GM19238 (cell line): ENCODE data around the gene TTLL8.
"Not testable (repeated sequence)": the region's sequence is repeated elsewhere in the genome, so short reads cannot be mapped to it uniquely, and the experiment has no call there.

Experiments used
- DNase-seq: peaks from one replicate; pipeline ENCODE4 v3.0.0; 2011; ENCODE audit warnings: low spot score; ENCODE audit not compliant: insufficient read length

The TTLL8 gene

DNA sequence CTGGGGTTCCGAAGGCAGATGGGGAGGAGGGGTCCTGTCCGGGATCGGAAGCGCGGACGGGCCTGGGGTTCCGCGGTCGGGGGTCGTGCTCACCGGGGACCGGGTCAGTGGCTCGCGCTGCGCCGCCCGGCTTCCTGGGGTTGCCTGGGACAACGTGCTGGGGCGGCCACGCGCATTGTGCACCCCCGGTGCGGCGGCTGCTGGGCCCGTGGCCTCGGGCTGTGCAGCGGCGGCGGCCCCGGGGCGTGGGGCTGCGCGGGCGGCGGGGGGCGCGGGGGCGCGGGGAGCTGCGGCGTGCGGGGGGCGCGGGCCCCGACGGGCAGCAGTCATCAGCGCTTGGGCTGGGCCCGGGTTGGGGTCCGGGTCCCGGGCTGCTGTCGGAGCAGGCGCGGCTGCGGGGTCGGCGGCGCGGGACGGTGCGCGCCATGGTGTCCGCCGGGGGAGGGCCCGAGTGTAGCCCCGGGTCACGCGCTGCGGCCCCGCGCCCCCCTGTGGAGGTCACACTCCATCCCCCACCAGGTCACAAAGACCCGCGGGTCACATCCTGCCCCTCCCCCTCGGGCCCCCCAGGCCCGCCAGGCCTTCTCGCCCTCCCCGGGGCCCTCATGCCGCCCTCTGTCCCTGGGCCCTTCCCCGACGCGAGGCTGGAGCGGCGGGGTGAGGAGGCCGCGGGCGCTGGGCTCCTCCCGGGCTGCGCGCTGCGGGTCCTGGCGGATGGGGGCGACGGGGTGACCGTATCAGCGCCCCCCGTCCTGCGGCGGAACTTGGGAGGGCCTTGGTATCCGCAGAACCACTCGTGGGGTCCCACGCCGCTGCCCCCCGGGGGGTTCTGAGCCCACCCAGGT, at the start of gene TTLL8:
Gene TTLL8, minus strand, starts transcription at position 238 of the 845 bp plus-strand sequence.
- DNase-seq: no peak

DNA sequence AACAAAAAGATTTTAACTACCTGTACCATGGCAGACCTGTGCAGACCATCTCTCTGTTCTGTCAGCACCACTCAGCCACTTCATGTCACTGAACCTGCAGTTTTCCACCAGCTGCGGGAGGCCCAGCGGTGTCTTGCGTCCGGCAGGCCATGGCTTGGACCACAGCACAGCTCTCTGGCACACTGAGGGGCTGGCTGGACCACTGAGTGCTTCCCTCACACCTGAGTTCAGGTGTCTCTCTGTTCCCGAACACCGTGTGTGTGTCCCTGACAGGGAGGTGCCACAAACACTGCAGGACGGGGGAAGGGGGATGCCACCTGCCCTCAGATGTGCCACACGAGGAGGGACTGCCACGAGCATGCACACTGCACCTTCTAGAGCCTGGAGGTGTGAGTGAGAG, 49.4 kb upstream of the TTLL8 start:
- no peak for DNase-seq

DNA sequence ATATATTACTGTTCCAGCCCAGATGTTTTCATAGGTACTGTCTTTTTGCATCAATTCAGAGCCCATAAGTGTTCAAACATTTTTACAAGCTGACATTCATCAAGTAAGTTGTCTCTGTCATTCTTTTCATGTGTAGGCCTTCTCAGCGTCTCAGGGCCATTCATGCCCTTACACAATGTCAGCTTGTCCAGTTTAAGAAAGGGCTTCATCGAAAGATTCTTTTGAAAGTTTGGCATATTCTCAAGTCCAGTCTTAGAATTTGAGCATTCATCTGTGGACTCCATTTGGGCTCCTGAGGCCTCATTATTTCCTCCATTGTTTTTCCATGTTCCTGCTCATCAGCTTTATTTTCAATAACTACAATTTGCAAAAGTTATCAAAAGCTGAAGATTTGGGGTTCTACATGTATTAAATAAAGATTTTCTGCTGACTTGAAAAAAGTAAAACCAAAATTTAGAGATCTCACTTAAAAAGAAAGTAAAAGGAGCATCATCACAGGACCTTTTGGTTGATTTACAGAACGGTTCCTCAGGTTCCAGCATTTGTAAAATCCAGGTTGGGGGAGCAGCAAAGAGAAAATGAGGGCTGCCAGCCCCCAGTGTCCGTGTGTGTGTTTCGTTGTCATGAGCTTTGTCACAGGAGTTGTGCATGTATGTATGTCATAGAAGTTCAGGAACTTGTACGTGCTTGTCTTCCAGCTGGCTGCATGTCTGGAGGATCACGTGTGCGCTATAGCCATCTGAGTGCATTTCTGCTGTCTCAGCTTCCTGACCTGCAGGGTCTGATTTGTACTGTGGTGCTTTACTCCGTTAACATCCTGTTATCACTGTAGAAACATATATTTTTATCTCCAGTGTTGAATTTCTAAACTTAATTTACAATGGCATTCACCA, 47.4 kb upstream of the TTLL8 start:
- DNase-seq: peak; percentile 51

DNA sequence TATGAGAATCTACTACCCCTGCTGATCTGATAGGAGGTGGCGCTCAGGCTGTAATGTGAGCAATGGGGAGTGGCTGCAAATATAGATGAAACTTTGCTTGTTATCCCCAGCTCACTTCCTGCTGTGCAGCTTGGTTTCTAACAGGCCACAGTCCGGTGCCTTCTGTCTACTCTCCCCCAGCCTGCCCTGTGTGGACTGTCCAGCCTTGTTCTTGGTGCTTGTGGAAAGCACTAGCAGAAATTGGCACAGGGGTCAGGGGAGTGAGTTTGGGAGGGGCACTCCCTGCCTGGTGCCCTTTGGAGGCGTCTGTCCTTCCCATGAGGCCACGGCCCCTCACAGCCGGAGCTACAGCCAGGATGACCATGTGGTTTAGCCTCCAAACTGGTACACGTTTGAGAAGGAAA, 46.0 kb upstream of the TTLL8 start:
- DNase-seq: no peak

DNA sequence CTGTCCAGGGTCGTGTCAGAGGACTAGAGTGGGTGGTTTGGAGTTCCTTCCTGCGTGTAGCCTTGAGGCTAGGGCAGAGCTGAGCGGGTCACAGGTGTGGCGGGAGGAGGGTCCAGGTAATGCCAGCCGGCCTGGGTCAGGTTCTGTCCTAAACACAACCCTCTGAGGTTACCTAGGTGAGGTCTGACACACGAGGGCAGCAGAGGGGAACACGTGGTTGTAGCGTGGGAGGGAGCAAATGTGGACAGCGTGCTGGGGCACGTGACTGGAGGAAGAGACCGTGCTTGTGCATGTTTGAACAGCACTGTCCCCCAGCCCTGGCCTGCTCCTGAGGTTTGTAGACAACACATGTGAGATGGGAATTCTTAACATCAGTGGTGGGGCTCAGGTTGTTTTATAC, 44.8 kb upstream of the TTLL8 start:
- no peak for DNase-seq

DNA sequence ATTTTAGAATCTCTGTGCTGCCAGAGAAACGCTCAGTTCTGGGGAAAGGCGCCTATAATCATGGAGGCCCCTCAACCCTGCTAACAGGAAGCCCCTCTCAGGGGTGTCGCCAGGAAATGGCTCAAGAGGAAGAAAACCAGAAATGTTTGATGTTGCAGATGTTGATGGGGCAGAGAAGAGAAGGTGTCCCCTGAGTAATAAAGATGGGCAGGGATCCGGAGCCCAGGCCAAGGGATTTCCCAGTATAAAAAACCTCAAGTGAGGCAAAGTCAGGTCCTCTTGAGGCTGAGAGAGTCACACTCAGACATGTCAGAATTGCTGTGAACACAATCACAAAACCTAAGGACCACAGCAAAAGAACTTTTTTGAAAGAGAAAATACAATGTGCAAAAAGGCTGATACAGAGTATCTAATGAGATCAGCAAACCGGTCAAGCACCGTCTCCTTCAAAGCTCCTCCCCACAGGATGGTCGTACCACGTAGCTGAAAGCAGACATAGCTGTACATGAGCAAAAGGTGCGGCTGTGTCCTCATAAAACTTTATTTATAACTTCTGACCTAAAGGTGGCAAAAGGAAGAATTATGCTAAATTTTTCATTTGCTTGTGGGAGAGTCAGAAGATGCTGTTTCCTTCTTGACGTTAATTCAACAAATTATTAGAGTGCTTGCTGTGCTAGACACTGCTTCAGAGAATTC, 43.9 kb upstream of the TTLL8 start:
- DNase-seq: no peak

DNA sequence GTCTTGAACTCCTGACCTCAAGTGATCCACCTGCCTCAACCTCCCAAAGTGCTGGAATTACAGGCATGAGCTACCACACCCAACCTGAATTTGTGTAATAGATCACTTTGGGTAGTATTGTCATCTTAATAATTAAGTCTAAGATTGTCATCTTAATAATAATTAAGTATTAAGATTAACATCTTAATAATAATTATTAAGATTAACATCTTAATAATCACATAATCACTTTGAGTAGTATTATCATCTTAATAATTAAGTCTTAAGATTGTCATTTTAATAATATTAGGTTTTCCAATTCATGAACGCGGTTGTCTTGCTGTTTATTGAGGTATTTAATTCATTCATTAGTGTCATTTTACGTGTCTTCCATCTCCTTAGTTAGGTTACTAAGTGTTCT, 40.0 kb upstream of the TTLL8 start:
- no peak for DNase-seq

DNA sequence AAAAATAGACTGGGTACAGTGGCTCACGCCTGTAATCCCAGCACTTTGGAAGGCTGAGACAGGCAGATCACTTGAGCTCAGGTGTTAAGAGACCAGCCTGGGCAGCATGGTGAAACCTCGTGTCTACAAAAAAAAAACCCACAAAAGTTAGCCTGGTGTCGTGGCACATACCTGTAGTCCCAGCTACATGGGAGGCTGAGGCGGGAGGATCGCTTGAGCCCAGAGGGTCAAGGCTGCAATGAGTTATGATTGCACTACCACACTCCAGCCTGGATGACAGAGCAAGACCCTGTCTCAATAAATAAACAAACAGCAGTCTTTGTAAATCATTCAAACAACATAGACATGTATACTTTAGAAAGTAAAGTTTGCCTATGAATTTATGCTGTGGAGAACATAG, 34.2 kb upstream of the TTLL8 start:
- no peak for DNase-seq

DNA sequence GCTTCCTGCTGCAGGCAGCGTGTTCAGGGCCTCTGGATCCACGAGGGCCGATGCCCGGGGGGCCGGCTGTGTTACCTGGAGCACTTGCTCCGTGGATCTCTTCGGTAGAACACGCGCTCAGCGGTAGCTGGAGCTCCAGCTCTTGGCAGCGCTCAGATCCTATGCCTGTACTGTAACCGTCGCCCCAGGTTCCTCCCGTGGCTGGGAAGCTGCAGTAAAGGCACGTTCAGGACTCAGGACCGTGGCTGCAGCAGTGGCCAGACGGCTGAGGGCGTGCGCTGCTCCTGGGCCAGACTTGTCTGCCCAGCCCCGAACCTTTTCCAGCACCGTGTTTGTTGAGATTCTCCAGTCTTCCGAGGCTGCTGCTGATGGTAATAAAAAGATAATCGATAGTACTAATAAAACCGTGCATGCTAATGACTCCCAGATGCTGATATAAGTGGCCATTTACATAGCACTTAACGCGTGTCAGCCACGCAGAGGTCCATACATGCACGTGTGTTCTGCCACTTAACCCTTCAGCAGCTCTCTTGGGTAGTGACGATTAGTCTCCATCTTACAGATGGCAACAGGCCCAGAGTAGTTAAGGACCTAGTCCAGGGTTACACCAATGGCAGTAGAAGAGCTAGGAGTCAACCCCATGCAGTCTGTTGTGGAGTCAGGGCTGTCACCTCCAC, 33.1 kb upstream of the TTLL8 start:
- DNase-seq: no peak

DNA sequence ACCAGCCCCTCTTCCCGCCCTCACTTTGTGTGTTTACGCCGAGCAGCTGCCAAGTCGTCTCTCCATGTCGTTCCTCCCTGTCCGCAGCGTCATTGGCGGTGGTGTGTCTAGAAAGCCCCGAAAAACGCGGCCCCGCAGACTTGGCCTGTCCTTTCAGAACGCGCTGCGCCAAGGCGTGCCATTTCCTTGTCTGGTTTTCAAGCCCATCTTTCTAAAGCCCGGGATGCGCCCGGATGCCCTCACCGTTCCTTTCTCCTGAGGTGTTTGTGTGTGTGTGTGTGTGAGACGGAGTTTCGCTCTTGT, 32.3 kb upstream of the TTLL8 start:
- no peak for DNase-seq

DNA sequence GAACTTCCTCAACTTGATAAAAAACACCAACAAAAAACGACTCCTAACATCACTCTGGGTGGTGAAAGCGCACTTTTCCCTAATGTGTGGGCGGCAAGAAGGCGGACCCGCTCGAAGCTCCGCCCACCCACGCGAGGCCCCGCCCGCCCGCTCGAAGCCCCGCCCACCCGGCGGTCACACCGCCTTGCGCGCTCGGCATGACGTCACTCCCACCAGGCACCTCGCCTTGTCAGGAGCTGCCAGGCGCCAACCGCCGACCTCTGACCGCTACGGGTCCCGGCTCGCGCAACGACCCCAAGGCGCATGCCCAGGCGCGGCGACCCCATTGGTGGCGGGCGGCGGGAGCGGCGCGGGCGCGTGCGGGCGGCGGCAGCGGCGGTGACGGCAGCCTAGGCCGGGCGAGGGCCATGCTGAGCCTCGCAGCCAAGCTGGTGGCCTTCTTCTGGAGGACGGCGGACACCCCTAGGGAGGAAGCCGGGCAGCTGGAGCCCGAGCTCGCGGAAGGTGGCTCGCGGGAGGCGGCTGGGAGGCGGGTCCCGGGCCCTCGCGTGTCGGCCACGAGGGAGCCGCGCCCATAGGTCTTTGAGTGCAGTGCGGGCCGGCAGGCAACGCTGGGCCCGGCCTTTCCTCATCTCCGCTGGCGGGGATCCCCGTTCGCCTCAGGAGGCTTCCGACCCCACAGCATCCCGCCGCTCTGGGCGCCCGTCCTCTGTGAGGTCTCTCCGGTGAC, 31.7 kb upstream of the TTLL8 start, which contains the start of gene MOV10L1:
Gene MOV10L1, plus strand, starts transcription at position 325 of the 730 bp plus-strand sequence. Its CDS starts 83 bp downstream, at position 408.
- DNase-seq: no peak

DNA sequence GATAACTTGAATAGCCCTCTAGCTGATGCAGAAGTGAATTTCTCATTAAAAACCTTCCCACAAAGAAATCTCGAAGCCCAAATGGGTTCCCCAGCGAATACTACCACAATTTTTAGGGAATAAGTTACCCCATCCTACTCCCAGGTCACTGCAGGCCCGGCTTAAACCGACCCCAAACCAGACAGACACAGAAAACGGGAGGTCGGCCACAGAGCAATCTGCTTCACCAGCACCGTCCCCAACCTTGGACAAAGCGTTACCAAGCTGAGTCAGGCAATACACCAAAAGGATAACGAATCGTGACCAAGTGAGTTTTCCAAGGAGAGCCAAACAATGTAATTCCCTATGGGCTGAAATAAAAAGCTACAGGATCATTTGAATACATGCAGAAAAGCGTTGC, 31.1 kb upstream of the TTLL8 start:
- DNase-seq: no peak

DNA sequence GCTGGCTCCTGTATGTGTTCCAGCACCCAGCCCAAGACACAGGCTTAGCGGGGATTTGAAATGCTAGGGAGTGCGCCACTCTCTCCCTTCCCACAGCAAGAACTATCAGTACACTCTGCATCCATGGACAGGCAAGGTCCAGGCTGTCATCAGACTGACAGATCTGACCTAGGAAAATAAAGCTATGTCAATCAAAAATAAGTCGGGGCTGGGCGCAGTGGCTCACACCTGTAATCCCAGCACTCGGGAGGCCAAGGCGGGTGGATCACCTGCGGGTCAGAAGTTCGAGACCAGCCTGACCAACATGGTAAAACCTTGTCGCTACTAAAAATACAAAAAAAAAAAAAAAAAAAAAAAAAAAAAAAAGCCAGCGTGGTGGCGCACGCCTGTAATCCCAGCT, 30.0 kb upstream of the TTLL8 start:
- DNase-seq: no peak

DNA sequence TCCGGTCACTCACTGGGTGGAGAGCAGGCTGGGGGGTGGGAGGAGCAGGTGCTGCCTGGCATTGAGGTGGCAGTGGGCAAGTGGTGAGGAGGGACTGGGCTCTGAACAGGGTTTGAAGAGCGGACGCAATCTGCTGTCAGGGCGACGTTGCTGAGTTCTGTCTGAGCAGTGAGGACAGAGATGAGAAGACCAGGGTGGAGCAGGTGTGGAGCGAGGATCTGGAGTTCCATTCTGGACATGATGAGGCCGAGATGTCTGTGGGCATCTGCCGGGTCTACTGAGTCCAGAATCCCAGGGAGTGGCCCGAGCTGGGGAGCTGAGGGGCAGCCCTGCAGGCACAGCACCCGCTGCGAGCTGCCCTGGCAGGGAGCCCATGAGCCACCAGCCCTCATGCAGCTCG, 29.5 kb upstream of the TTLL8 start:
- DNase-seq: no peak

DNA sequence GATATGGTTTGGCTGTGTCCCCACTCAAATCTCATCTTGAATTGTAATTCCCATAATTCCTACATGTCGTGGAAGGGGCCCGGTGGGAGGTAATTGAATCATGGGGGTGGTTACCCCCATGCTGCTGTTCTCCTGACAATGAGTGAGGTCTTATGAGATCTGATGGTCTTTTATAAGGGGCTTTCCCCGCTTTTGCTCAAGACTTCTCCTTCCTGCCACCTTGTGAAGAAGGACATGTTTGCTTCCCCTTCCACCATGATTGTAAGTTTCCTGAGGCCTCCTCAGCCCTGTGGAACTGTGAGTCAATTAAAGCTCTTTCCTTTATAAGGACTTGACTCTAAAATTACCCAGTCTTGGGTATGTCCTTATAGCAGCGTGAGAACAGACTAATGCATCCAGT, 28.9 kb upstream of the TTLL8 start:
- DNase-seq: not testable (repeated sequence)

DNA sequence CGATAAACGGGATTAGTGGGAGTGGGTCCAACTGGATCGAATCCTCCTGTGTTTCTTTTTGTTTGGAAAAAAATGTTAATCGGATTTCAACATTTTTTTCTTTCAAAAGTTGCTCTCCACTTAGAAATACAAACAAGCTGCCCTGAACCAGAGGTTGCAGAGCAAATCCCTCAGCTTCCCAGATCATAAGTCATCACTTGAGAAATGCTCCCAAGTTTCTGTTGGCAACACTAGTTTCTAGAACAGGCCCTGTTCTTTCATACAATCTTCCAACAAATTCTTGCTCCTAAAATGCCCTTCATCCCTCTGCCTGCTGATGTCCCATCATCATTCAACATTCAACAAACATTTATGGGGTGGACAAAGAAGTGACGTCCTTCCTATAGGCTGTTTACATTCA, 28.4 kb upstream of the TTLL8 start:
- no peak for DNase-seq

DNA sequence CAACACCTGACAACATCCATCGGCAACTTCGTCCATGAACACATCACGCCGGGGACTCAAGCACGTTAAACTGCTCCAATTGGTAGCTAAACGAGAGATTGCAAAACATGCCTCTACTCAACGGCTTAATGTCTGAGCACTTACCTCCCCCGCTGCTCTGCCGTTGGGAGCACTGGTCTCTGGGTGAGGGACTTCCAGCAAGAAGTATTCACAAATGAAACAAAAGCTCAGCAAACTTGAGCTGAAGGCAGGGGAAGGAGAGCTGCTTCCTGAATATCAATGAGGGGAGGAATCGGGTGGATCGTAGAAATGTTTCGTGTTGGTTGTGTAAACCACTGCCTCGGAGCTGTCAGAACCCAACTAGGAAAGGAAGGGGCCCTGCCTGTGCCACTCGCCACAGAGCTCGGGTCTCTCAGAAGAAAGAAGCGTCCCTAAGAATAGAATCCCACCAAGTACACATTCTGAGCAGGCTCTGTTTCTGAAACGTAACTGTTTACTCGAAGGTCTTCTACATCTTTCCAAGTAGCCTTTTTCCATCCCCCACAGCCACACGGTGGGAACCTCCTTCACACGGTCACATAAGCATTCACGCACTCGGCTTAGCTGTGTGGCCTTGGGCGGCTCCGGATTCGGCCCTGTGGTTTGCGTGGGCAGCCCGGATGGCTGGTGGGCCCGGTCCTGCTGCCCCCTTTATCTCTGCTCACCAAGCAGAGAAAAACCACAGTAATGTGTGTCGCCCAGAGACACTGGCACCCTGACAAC, 27.3 kb upstream of the TTLL8 start, which contains the start of gene MLC1:
Gene MLC1, minus strand, starts transcription at position 216 of the 762 bp plus-strand sequence. CDS start 524 bp downstream, outside the sequence.
- DNase-seq: no peak

DNA sequence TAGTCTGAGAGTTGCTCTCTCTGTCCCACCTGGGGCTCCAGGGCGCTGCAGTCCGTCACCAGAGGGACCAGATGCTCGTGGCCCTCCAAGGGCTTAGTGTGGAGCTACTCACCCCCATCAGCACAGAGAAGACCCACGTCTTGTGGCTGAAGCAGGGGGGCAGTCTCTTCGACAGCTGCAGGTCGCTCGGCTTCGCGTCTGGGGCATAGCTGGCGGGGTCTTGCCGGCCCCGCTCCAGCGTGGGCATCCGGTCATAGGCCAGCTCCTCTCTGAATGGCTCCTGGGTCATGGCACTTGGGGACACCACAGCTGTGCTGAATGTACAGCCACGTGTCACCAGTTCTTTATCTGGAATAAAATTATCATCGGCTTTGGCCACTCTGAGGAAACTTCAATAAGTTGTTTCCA, 26.5 kb upstream of the TTLL8 start:
- DNase-seq: no peak

DNA sequence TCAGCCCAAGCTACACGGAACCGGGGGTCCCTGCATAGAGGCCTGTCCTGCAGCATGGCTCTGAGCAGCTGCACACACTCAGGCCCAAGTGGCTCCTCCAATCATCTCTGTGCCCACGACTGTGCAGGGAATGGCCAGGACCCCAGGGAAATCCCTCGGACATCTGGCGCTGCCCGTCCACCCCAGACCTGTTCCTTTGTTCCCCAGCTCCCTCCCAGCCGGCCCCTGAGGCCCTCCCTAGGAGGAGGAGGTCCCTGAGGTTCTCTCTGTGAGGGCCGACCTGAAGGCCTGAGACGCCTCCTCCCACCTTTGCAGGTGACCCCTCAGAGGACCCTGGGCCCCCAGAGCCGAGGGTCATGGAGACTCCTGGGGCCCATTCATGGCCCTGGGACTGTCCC, 26.0 kb upstream of the TTLL8 start:
- no peak for DNase-seq
